ENCODE results near the gene PPP1CB. TPM values are rescaled to one million over a fixed set of nuclear protein-coding genes. Genes with fewer than 3 reads are reported as not detected.

The PPP1CB gene
- total RNA-seq, 1 experiment from 2014 or later = 190 TPM

DNA sequence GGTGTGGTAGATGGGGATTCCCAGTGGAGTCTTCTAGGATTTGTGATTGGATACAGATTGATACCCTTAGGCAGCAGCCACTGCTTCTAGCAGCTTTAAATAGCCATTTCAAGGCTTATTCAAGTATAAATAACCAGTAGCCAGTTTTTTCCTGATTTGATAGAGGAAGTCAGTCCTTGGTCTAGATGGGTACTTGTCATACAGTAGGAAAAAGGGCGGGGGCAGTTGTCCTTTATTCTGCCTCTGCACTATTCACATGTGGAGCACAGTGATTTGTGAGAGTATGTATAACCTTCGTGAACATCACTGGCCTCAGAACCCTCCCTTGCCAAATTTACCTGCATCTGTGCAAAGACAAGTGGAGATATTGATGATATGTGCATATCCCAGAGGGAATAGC, 6.8 kb downstream of the PPP1CB start:
- H3K9me3 ChIP-seq = no peaks in the 10 kb centered on the region
- no peaks in the 10 kb centered on the region; the same call in 1 of the 2 replicates for H3K36me3 ChIP-seq (ENCODE audit: control insufficient read depth, insufficient read depth, low read length)
- Mint-ChIP-seq H3K27me3 (ENCODE audit: insufficient read depth, unreplicated experiment) (no peaks in the 10 kb centered on the region), H3K9me3 (ENCODE audit: unreplicated experiment) (no peaks in the 10 kb centered on the region), H3K36me3 (ENCODE audit: insufficient read depth, unreplicated experiment) (peaks cover 38% of the 10 kb centered on the region), H3K4me3 (ENCODE audit: unreplicated experiment) (no peak overlapping the region), H3K4me1 (ENCODE audit: low read depth, unreplicated experiment) (peaks cover 7% of the 10 kb centered on the region), H3K27ac (ENCODE audit: unreplicated experiment) (no peak overlapping the region)
- DNase-seq = no peak
- ChIA-PET CTCF (no interaction called here), POLR2A (interaction anchor here (0.7 kb wide), 1 partner anchor 323 kb away, joined by 5 read pairs; no protein-coding TSS in a partner anchor)
- 0 out of 2 replicates have a peak, but pooled peaks cover 3% of the 10 kb centered on the region for H3K4me1 ChIP-seq
- no peak overlapping the region for H3K4me3 ChIP-seq (ENCODE audit: low read depth, low read length)
- TF ChIP-seq, protein P1, sequence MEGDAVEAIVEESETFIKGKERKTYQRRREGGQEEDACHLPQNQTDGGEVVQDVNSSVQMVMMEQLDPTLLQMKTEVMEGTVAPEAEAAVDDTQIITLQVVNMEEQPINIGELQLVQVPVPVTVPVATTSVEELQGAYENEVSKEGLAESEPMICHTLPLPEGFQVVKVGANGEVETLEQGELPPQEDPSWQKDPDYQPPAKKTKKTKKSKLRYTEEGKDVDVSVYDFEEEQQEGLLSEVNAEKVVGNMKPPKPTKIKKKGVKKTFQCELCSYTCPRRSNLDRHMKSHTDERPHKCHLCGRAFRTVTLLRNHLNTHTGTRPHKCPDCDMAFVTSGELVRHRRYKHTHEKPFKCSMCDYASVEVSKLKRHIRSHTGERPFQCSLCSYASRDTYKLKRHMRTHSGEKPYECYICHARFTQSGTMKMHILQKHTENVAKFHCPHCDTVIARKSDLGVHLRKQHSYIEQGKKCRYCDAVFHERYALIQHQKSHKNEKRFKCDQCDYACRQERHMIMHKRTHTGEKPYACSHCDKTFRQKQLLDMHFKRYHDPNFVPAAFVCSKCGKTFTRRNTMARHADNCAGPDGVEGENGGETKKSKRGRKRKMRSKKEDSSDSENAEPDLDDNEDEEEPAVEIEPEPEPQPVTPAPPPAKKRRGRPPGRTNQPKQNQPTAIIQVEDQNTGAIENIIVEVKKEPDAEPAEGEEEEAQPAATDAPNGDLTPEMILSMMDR (IDR thresholded peaks at IDR 0.05; ENCODE audit: insufficient read depth in 1 of 2, low read depth in 1 of 2, low read length in 1 of 2, severe bottlenecking in 1 of 2, unreplicated experiment in 1 of 2) = no peak
- BruUV-seq (replicated peaks) = no TSS peak
- H3K27me3 ChIP-seq (replicated peaks; ENCODE audit: control insufficient read depth, insufficient read depth, low read length) = no peaks in the 10 kb centered on the region
- intact Hi-C loops (cut with micrococcal nuclease; ENCODE audit: unreplicated experiment) = loop anchor here (10.0 kb wide), 1 partner anchor 364 kb away; the partner anchor contains the start of gene FOSL2

DNA sequence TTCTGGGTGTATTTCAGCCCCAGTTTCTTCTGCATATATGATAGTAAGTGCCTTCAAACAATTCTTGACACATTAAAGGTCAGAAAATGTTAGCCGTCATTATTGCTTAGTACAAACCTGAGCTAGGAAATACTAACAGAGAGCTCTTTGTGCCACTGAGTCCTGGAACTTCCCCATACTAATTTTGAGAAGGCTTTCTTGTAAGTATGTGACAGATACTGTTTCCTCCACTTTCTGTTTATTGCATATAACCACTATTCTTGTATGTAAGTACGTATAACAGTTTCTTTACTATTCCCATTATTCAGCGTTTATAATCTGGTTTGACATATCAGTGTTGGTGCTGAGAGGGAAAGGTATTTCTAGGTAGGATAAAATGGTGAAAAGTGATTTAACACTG, 9.8 kb downstream of the PPP1CB start:
- intact Hi-C loops (cut with micrococcal nuclease; ENCODE audit: unreplicated experiment) = no loop called here
- no TSS peak for BruUV-seq (replicated peaks)
- no peaks in the 10 kb centered on the region for H3K9me3 Mint-ChIP-seq (ENCODE audit: unreplicated experiment)
- no peak overlapping the region for H3K4me3 ChIP-seq (ENCODE audit: low read depth, low read length)
- no peak overlapping the region for H3K4me3 Mint-ChIP-seq (ENCODE audit: unreplicated experiment)
- no peaks in the 10 kb centered on the region for H3K27me3 ChIP-seq (replicated peaks; ENCODE audit: control insufficient read depth, insufficient read depth, low read length)
- ChIA-PET CTCF (interaction anchor here (1.4 kb wide), 1 partner anchor 167 kb away, joined by 4 read pairs; no protein-coding TSS in a partner anchor), POLR2A (no interaction called here)
- DNase-seq = no peak
- H3K4me1 Mint-ChIP-seq (ENCODE audit: low read depth, unreplicated experiment) = no peaks in the 10 kb centered on the region
- H3K4me1 ChIP-seq = 0 out of 2 replicates have a peak, but pooled peaks cover 3% of the 10 kb centered on the region
- H3K36me3 Mint-ChIP-seq (ENCODE audit: insufficient read depth, unreplicated experiment) = peaks cover 39% of the 10 kb centered on the region
- TF ChIP-seq, protein P1 (IDR thresholded peaks at IDR 0.05; ENCODE audit: insufficient read depth in 1 of 2, low read depth in 1 of 2, low read length in 1 of 2, severe bottlenecking in 1 of 2, unreplicated experiment in 1 of 2) = no peak
- H3K9me3 ChIP-seq = no peaks in the 10 kb centered on the region
- H3K27ac Mint-ChIP-seq (ENCODE audit: unreplicated experiment) = no peak overlapping the region
- no peaks in the 10 kb centered on the region; the same call in 1 of the 2 replicates for H3K36me3 ChIP-seq (ENCODE audit: control insufficient read depth, insufficient read depth, low read length)
- no peaks in the 10 kb centered on the region for H3K27me3 Mint-ChIP-seq (ENCODE audit: insufficient read depth, unreplicated experiment)

DNA sequence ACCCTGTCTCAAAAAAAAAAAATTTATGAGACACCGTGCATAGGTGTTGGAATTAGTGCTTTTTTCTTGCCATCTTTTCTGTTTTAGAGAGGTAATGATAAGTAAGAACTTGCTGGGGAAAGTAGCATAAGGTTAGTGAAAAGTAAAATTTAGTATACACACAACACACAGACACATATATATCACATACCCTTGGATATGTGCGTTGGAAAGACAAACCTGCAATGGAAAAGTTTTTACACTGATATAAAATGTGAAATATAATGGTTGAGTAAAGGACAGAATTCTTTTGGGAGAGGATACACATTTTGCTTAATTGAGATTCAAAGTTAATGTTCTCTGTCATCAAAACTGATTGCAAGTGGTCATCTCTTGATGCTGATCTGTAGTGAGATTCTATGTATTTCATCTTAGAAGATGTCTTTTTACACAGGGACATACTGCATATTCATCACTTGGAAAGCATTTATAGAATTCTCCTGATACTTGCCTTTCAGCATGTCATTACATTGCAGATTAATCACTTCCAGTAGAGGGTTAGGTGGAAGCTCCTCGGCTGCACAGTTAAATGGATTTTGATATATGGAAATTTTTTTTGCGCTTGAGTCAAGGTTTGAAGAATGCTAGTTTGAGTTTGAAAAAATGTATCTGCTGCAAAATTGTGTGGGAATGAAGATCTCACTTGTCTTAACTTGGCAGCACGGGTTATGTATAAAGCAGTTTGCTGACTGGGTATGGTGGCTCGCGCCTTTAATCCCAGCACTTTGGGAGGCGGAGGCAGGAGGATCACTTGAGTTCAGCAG, 13.5 kb downstream of the PPP1CB start:
- ChIA-PET CTCF (no interaction called here), POLR2A (no interaction called here)
- H3K4me1 Mint-ChIP-seq (ENCODE audit: low read depth, unreplicated experiment) = peaks cover 9% of the 10 kb centered on the region
- Histone ChIP-seq H3K9me3 (no peaks in the 10 kb centered on the region), H3K36me3 (ENCODE audit: control insufficient read depth, insufficient read depth, low read length) (no peaks in the 10 kb centered on the region; the same call in 1 of the 2 replicates), H3K27me3 (replicated peaks; ENCODE audit: control insufficient read depth, insufficient read depth, low read length) (no peaks in the 10 kb centered on the region), H3K4me3 (ENCODE audit: low read depth, low read length) (no peak overlapping the region), H3K4me1 (no peaks in the 10 kb centered on the region)
- H3K4me3 Mint-ChIP-seq (ENCODE audit: unreplicated experiment) = no peak overlapping the region
- H3K27ac Mint-ChIP-seq (ENCODE audit: unreplicated experiment) = no peak overlapping the region
- H3K9me3 Mint-ChIP-seq (ENCODE audit: unreplicated experiment) = no peaks in the 10 kb centered on the region
- TF ChIP-seq, protein P1 (IDR thresholded peaks at IDR 0.05; ENCODE audit: insufficient read depth in 1 of 2, low read depth in 1 of 2, low read length in 1 of 2, severe bottlenecking in 1 of 2, unreplicated experiment in 1 of 2) = no peak
- BruUV-seq (replicated peaks) = no TSS peak
- intact Hi-C loops (cut with micrococcal nuclease; ENCODE audit: unreplicated experiment) = no loop called here
- no peak for DNase-seq
- peaks cover 53% of the 10 kb centered on the region for H3K36me3 Mint-ChIP-seq (ENCODE audit: insufficient read depth, unreplicated experiment)
- no peaks in the 10 kb centered on the region for H3K27me3 Mint-ChIP-seq (ENCODE audit: insufficient read depth, unreplicated experiment)

Measured in Caco-2 (cell line).